WERI-Rb-1 (cell line): ENCODE results near the gene FGL2.
"Not testable (repeated sequence)": the region's sequence is repeated elsewhere in the genome, so short reads cannot be mapped to it uniquely, and the experiment has no call there.

ENCODE experiments used
- DNase-seq: peaks from one replicate; pipeline ENCODE4 v3.0.0-alpha.2; 2020
- H3K27ac ChIP-seq: fragments of 250-450 bp; sonication (Bioruptor Pico); 2 replicates; pipeline ENCODE4 v1.5.1; 2020; ENCODE audit warnings: mild to moderate bottlenecking, moderate library complexity
- H3K27me3 ChIP-seq: fragments of 250-450 bp; sonication (Bioruptor Pico); 2 replicates; pipeline ENCODE4 v1.5.1; 2021; ENCODE audit warnings: mild to moderate bottlenecking, low read depth, moderate library complexity; ENCODE audit not compliant: insufficient read depth, severe bottlenecking
- H3K36me3 ChIP-seq: fragments of 250-450 bp; sonication (Bioruptor Pico); 2 replicates; pipeline ENCODE4 v1.5.1; 2020; ENCODE audit warnings: mild to moderate bottlenecking, moderate library complexity
- H3K4me3 ChIP-seq: 2 replicates; pipeline ENCODE4 v1.5.1; 2011; ENCODE audit warnings: low read depth, mild to moderate bottlenecking, control low read depth, low read length
- H3K9me3 ChIP-seq: fragments of 250-450 bp; sonication (Bioruptor Pico); 2 replicates; pipeline ENCODE4 v1.5.1; 2021; ENCODE audit warnings: mild to moderate bottlenecking, moderate library complexity; ENCODE audit not compliant: severe bottlenecking
- CTCF ChIP-seq: IDR thresholded peaks from 2 replicates; pipeline ENCODE4 v1.5.1; 2011; ENCODE audit warnings: low read depth, mild to moderate bottlenecking, control low read depth, inconsistent platforms, low read length

The FGL2 gene

GRCh38 chr7:77184463-77184862 is 15.2 kb downstream of the FGL2 start:
- H3K36me3 ChIP-seq = no peaks in the 10 kb centered on the region
- TF ChIP-seq CTCF = no peak
- H3K27ac ChIP-seq = no peak overlapping the region
- H3K4me3 ChIP-seq = no peak overlapping the region
- no peaks in the 10 kb centered on the region for H3K27me3 ChIP-seq
- H3K9me3 ChIP-seq = no peaks in the 10 kb centered on the region
- DNase-seq = no peak

- Histone ChIP-seq H3K4me3 (no peak overlapping the region), H3K27me3 (no peaks in the 10 kb centered on the region), H3K27ac (no peak overlapping the region), H3K36me3 (no peaks in the 10 kb centered on the region), H3K9me3 (no peaks in the 10 kb centered on the region)
- no peak for TF ChIP-seq CTCF
- DNase-seq = no peak
Observed at GRCh38 chr7:77182261-77182660, 17.4 kb downstream of the FGL2 start.

- Histone ChIP-seq H3K27me3 (no peaks in the 10 kb centered on the region), H3K36me3 (no peaks in the 10 kb centered on the region), H3K4me3 (no peak overlapping the region), H3K27ac (no peak overlapping the region), H3K9me3 (no peaks in the 10 kb centered on the region)
- no peak for TF ChIP-seq CTCF
- DNase-seq = no peak
Observed at GRCh38 chr7:77181734-77182133, 17.9 kb downstream of the FGL2 start.

GRCh38 chr7:77181015-77181595 is 18.5 kb downstream of the FGL2 start:
- no peaks in the 10 kb centered on the region for H3K36me3 ChIP-seq

GRCh38 chr7:77178024-77178423 is 21.6 kb downstream of the FGL2 start:
- not testable (repeated sequence) for DNase-seq, H3K4me3 ChIP-seq, H3K27me3 ChIP-seq, H3K27ac ChIP-seq, H3K36me3 ChIP-seq, H3K9me3 ChIP-seq

More at GRCh38 chr7:77181015-77181595, 18.5 kb downstream of the FGL2 start:
- no peak overlapping the region for H3K27ac ChIP-seq
- H3K9me3 ChIP-seq = no peaks in the 10 kb centered on the region
- H3K4me3 ChIP-seq = no peak overlapping the region
- TF ChIP-seq CTCF = no peak
- H3K27me3 ChIP-seq = no peaks in the 10 kb centered on the region
- no peak for DNase-seq

GRCh38 chr7:77177321-77177904 is 22.2 kb downstream of the FGL2 start:
- not testable (repeated sequence) for H3K27ac ChIP-seq, DNase-seq, H3K27me3 ChIP-seq, H3K4me3 ChIP-seq, H3K9me3 ChIP-seq, H3K36me3 ChIP-seq

GRCh38 chr7:77175274-77175800 is 24.3 kb downstream of the FGL2 start:
- H3K9me3 ChIP-seq, H3K27me3 ChIP-seq, H3K27ac ChIP-seq, DNase-seq, H3K4me3 ChIP-seq, H3K36me3 ChIP-seq: not testable (repeated sequence)

- H3K27me3 ChIP-seq, H3K27ac ChIP-seq, H3K4me3 ChIP-seq, DNase-seq, H3K9me3 ChIP-seq, H3K36me3 ChIP-seq: not testable (repeated sequence)
Observed at GRCh38 chr7:77174418-77174817, 25.2 kb downstream of the FGL2 start.

- H3K9me3 ChIP-seq, DNase-seq, H3K4me3 ChIP-seq, H3K27ac ChIP-seq, H3K27me3 ChIP-seq, H3K36me3 ChIP-seq: not testable (repeated sequence)
Observed at GRCh38 chr7:77172437-77173172, 27.0 kb downstream of the FGL2 start.

- not testable (repeated sequence) for H3K9me3 ChIP-seq, H3K27me3 ChIP-seq, H3K4me3 ChIP-seq, DNase-seq, H3K27ac ChIP-seq, H3K36me3 ChIP-seq
Observed at GRCh38 chr7:77171073-77171472, 28.5 kb downstream of the FGL2 start.
